ENCODE measurements around the gene KRTAP9-4.
"Not testable (repeated sequence)": the region's sequence is repeated elsewhere in the genome, so short reads cannot be mapped to it uniquely, and the experiment has no call there.

KRTAP9-4 gene

GRCh38 chr17:41230094-41230493, 19.4 kb upstream of the KRTAP9-4 start:
- no peak for DNase-seq (ENCODE audit: low read depth)
- no peak overlapping the region for H3K4me3 ChIP-seq (ENCODE audit: low read length)
- no peak for TF ChIP-seq CTCF (IDR thresholded peaks at IDR 0.05; ENCODE audit: insufficient read depth, low read depth, low read length, missing control alignments)

GRCh38 chr17:41231731-41232130, 17.8 kb upstream of the KRTAP9-4 start:
- DNase-seq (ENCODE audit: low read depth): peak; percentile 7
- no peak for TF ChIP-seq CTCF (IDR thresholded peaks at IDR 0.05; ENCODE audit: insufficient read depth, low read depth, low read length, missing control alignments)
- H3K4me3 ChIP-seq (ENCODE audit: low read length): no peak overlapping the region

GRCh38 chr17:41232399-41233105, 16.9 kb upstream of the KRTAP9-4 start, which contains the start of gene KRTAP9-3:
Gene KRTAP9-3 (plus strand): TSS chr17:41232449. CDS start chr17:41232502, 53 bp downstream.
- not testable (repeated sequence) for DNase-seq (ENCODE audit: low read depth)

GRCh38 chr17:41237116-41237515, 12.4 kb upstream of the KRTAP9-4 start:
- DNase-seq (ENCODE audit: low read depth); H3K4me3 ChIP-seq (ENCODE audit: low read length): not testable (repeated sequence)

More at GRCh38 chr17:41232399-41233105, 16.9 kb upstream of the KRTAP9-4 start, which contains the start of gene KRTAP9-3:
- H3K4me3 ChIP-seq (ENCODE audit: low read length): not testable (repeated sequence)

GRCh38 chr17:41237949-41238437, 11.5 kb upstream of the KRTAP9-4 start, which contains the start of gene KRTAP9-8:
Gene KRTAP9-8 (plus strand): TSS chr17:41237999. CDS start chr17:41238052, 53 bp downstream.
- DNase-seq (ENCODE audit: low read depth); H3K4me3 ChIP-seq (ENCODE audit: low read length): not testable (repeated sequence)

- DNase-seq (ENCODE audit: low read depth); H3K4me3 ChIP-seq (ENCODE audit: low read length): not testable (repeated sequence)
Measured at GRCh38 chr17:41246995-41247787, 2.3 kb upstream of the KRTAP9-4 start.

GRCh38 chr17:41251261-41251660, 1.8 kb downstream of the KRTAP9-4 start:
- DNase-seq (ENCODE audit: low read depth): no peak
- H3K4me3 ChIP-seq (ENCODE audit: low read length): no peak overlapping the region
- TF ChIP-seq CTCF (IDR thresholded peaks at IDR 0.05; ENCODE audit: insufficient read depth, low read depth, low read length, missing control alignments): no peak

GRCh38 chr17:41254861-41255260, 5.4 kb downstream of the KRTAP9-4 start:
- H3K4me3 ChIP-seq (ENCODE audit: low read length): no peak overlapping the region
- no peak for TF ChIP-seq CTCF (IDR thresholded peaks at IDR 0.05; ENCODE audit: insufficient read depth, low read depth, low read length, missing control alignments)
- DNase-seq (ENCODE audit: low read depth): no peak

GRCh38 chr17:41255381-41256290, 6.1 kb downstream of the KRTAP9-4 start, which contains the start of gene KRTAP9-9:
Gene KRTAP9-9 (plus strand): TSS chr17:41255384.
- not testable (repeated sequence) for DNase-seq (ENCODE audit: low read depth); H3K4me3 ChIP-seq (ENCODE audit: low read length)
